MCF 10A (cell line): ENCODE data around the gene STIMATE. TPM values are rescaled to one million over a fixed set of nuclear protein-coding genes. Genes with fewer than 3 reads are reported as not detected.

Experiments
- BruUV-seq: library from RNA; stranded (reverse); fragments of 400-500 nt; replicated peaks from 2 replicates; lab custom pipeline; 2021; lab: Mats Ljungman, UMichigan
- CTCF ChIA-PET: fragments of 300-600 bp; sonication (Branson Sonifier 250); formaldehyde crosslinking; extraction: SDS; loops from one replicate; lab custom pipeline; 2021; ENCODE audit warnings: antibody characterized with exemption, inconsistent platforms; lab: Yijun Ruan, JAX
- POLR2A ChIA-PET: fragments of 300-600, 350-650 bp; sonication (Branson Sonifier 250); formaldehyde crosslinking; extraction: SDS; loops from one replicate; lab custom pipeline; 2020; ENCODE audit warnings: antibody characterized with exemption, inconsistent platforms; lab: Yijun Ruan, JAX
- DNase-seq: peaks from one replicate; pipeline ENCODE4 v3.0.0-alpha.2; 2018; ENCODE audit not compliant: unreplicated experiment
- H3K27ac Mint-ChIP-seq: one replicate; pipeline ENCODE4 v1.8.0; 2022; ENCODE audit warnings: mild to moderate bottlenecking, low read depth, mixed read lengths; ENCODE audit not compliant: unreplicated experiment
- H3K27me3 Mint-ChIP-seq: one replicate; pipeline ENCODE4 v1.8.0; 2022; ENCODE audit warnings: mixed read lengths; ENCODE audit not compliant: insufficient read depth, unreplicated experiment
- H3K36me3 Mint-ChIP-seq: one replicate; pipeline ENCODE4 v1.8.0; 2022; ENCODE audit warnings: mild to moderate bottlenecking, moderate library complexity, mixed read lengths; ENCODE audit not compliant: insufficient read depth, unreplicated experiment
- H3K4me1 Mint-ChIP-seq: one replicate; pipeline ENCODE4 v1.8.0; 2022; ENCODE audit warnings: mixed read lengths; ENCODE audit not compliant: insufficient read depth, unreplicated experiment
- H3K4me3 Mint-ChIP-seq: one replicate; pipeline ENCODE4 v1.8.0; 2022; ENCODE audit warnings: mild to moderate bottlenecking, moderate library complexity, mixed read lengths; ENCODE audit not compliant: unreplicated experiment
- H3K9me3 Mint-ChIP-seq: one replicate; pipeline ENCODE4 v1.8.0; 2022; ENCODE audit warnings: mixed read lengths; ENCODE audit not compliant: unreplicated experiment
- CTCF ChIP-seq: fragments of 200-600 bp; IDR thresholded peaks from one replicate; pipeline ENCODE4 v1.8.0; 2022; ENCODE audit warnings: antibody characterized with exemption, mild to moderate bottlenecking; ENCODE audit not compliant: unreplicated experiment
- intact Hi-C: fragments of 100-400 bp; cut with micrococcal nuclease; formaldehyde crosslinking; loops from 2 replicates; pipeline ENCODE4 v1.14.1; 2022
- total RNA-seq: library from RNA; stranded (reverse); gene quantifications from 2 replicates; pipeline ENCODE4 v1.2.3, GENCODE V29; 2022

Gene STIMATE
- total RNA-seq, 1 experiment from 2014 or later: 12.0 TPM

GRCh38 chr3:52842424-52842823 is 54.9 kb downstream of the STIMATE start:
- Mint-ChIP-seq H3K4me1 (no peaks in the 10 kb centered on the region), H3K27ac (no peak overlapping the region), H3K4me3 (no peak overlapping the region), H3K9me3 (no peaks in the 10 kb centered on the region), H3K27me3 (no peaks in the 10 kb centered on the region), H3K36me3 (no peaks in the 10 kb centered on the region)
- no peak for DNase-seq
- ChIA-PET CTCF (interaction anchor here (0.8 to 1.5 kb wide), 3 partner anchors 8 to 43 kb away, joined by 3 to 7 read pairs (median 5); no protein-coding TSS in a partner anchor), POLR2A (no interaction called here)
- intact Hi-C loops: no loop called here
- no peak for TF ChIP-seq CTCF
- BruUV-seq: no TSS peak

GRCh38 chr3:52841981-52842340 is 55.4 kb downstream of the STIMATE start:
- intact Hi-C loops: no loop called here
- Mint-ChIP-seq H3K27ac (no peak overlapping the region), H3K9me3 (no peaks in the 10 kb centered on the region), H3K27me3 (no peaks in the 10 kb centered on the region), H3K36me3 (no peaks in the 10 kb centered on the region), H3K4me3 (no peak overlapping the region), H3K4me1 (no peaks in the 10 kb centered on the region)
- CTCF ChIA-PET: interaction anchor here (0.9 kb wide), 1 partner anchor 231 kb away, joined by 3 read pairs; no protein-coding TSS in a partner anchor
- DNase-seq: no peak
- POLR2A ChIA-PET: no interaction called here
- no TSS peak for BruUV-seq
- no peak for TF ChIP-seq CTCF

- no peak overlapping the region for H3K27ac Mint-ChIP-seq
- no peak for DNase-seq
These were observed 56.0 kb downstream of the STIMATE start for GRCh38 chr3:52841211-52841980.

More at GRCh38 chr3:52841211-52841980, 56.0 kb downstream of the STIMATE start:
- H3K4me1 Mint-ChIP-seq: no peaks in the 10 kb centered on the region
- no peak overlapping the region for H3K4me3 Mint-ChIP-seq
- no peaks in the 10 kb centered on the region for H3K9me3 Mint-ChIP-seq
- POLR2A ChIA-PET: interaction anchor here (1.0 kb wide), 1 partner anchor 10 kb away, joined by 4 read pairs; no protein-coding TSS in a partner anchor
- BruUV-seq: no TSS peak
- no peak for TF ChIP-seq CTCF
- no peaks in the 10 kb centered on the region for H3K36me3 Mint-ChIP-seq
- intact Hi-C loops: no loop called here
- H3K27me3 Mint-ChIP-seq: no peaks in the 10 kb centered on the region
- CTCF ChIA-PET: interaction anchor here (0.7 to 0.9 kb wide), 2 partner anchors 40 to 232 kb away, joined by 3 to 4 read pairs; no protein-coding TSS in a partner anchor
